Adrenal gland (tissue), 5 donors: Measurements from ENCODE around the gene NPAS3.

Experiments used
- POLR2A ChIP-seq, 2 donors: fragments of 450-650 bp; IDR thresholded peaks; one replicate each; pipeline ENCODE4 v1.6.1; 2017; ENCODE audit warnings: antibody characterized with exemption in 2 of 2, mild to moderate bottlenecking in 2 of 2, moderate library complexity in 1 of 2
- TF ChIP-seq, protein P1 (sequence below), 6 experiments: fragments of 450-650 bp in 4 of 6; fragments of 200-600 bp in 2 of 6; sonication (generic) in 1 of 6; IDR thresholded peaks; 1 replicate in 5 of 6; 2 replicates in 1 of 6; pipeline versions ENCODE4 v1.5.1 to v1.8.0; 2016 to 2021; ENCODE audit warnings: antibody characterized with exemption in 6 of 6, mild to moderate bottlenecking in 2 of 6, moderate library complexity in 1 of 6
- donor health status: DM: no; HTN: no; CAD: no.

DNA sequence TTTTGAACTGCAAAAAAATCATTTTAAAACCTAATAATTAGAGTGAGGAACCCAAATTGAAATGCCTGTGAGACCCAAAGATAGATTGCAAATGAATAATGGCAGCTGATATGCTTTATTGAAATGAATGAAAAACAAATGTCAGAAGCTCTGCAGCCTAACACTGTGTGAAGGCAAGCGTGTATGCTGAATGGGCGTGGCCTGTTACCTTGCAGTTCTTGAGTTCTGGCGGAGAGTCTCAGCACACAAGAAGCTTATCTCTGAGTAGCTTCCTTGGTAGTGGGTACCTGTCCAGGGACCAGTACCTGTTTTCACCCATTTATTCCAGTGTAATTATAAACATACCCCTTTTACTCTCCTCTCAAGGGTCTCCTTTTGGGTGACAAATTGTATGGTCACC, 341.2 kb downstream of the NPAS3 start:
- no peak for TF ChIP-seq POLR2A (IDR thresholded peaks at IDR 0.05)
- TF ChIP-seq, protein P1, sequence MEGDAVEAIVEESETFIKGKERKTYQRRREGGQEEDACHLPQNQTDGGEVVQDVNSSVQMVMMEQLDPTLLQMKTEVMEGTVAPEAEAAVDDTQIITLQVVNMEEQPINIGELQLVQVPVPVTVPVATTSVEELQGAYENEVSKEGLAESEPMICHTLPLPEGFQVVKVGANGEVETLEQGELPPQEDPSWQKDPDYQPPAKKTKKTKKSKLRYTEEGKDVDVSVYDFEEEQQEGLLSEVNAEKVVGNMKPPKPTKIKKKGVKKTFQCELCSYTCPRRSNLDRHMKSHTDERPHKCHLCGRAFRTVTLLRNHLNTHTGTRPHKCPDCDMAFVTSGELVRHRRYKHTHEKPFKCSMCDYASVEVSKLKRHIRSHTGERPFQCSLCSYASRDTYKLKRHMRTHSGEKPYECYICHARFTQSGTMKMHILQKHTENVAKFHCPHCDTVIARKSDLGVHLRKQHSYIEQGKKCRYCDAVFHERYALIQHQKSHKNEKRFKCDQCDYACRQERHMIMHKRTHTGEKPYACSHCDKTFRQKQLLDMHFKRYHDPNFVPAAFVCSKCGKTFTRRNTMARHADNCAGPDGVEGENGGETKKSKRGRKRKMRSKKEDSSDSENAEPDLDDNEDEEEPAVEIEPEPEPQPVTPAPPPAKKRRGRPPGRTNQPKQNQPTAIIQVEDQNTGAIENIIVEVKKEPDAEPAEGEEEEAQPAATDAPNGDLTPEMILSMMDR (IDR thresholded peaks at IDR 0.05), result no peak
